ENCODE measurements around the gene PCDHAC2.

Gene PCDHAC2

DNA sequence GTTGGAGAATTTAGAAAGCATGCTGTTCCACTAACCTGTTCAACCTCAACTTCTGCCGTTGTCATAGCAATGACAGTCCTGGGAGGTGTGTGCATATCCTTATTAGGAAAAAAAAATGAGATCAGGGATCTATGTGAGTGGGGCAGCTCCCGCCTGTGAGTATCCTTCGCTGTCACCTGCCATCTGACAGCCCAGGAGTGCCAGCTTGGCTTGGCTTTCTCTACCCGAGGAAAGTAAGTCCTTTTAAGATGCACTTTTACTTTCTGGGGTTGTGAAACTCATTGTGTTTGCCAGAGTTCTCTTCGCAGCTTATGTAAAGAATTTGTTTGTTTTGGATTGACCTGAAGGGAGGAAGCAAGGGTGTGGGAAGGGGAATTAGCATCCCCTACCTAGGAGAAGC, 21.8 kb downstream of the PCDHAC2 start:
- no peak for DNase-seq

DNA sequence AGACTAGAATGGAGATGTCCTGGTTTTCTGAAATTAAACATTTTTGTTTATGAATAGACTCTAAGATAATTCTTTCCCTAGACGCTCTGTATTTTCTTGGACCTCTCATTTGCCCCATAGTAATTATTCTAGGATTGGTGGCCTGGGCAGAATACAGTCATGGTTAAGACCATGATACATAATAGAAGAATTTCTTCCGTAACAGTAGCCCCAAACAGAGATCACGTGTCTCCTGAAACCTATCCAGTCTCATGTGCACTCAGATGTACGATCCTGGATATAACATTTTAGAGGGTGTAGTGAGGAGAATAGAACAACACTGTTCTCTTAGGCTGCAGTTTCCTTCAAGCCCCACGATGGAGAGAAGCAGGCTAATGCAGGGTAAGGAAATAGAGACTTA, 22.3 kb downstream of the PCDHAC2 start:
- no peak for DNase-seq

DNA sequence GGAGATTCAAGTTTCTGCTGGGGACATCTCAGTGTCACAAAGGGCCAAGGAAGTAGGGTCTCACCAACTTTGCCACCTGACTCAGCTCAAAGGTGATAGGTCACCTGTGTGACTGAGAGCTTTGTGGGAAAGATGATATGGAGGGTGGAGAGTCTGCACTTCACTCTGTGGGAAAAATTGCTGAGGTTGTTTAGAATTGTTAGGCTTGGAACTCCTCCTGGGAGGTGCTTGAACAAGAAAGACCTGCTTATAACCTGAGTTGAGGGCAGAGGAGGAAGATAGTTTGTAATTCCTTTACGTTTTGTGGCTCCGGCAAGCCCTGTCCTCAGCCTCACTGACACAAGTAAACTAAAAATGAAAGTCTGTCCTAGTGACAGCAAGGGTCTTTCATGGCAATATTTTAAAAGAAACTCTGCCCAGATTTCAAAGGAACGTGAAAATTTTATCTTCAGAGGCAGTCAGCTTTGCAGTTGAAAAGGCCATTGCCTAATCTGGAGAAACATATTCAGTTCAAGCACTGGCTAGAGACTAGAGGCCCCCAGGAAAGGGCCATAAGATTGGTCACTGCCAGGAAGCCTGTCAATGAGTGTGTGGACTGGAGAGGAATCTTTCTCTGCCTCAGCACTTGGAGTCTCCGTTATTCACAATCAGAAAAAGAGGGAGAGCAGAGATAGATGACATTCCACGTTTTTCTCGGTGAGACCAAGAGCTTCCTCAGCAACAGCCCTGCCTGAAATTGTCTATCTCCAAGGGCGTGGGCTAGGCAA, 23.2 kb downstream of the PCDHAC2 start:
- DNase-seq = no peak

DNA sequence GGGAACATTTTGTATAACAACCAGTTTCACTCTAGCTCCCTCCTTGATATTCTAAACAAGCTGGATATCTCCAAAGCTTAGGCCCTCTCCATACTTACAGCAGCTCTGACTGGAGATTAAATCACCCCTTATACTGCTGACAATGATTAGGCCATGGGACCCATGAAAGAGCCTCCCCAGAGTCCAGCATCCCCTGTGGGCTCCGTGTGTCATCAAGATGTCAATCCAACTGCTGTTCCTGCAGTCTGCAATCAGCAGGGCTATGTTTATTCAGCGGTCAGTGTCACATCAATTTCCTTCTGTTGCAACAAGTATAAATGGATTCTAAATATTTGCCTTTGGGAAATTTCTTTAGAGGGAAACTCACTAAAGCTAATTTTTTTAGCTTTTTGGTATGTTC, 26.6 kb downstream of the PCDHAC2 start:
- no peak for DNase-seq

DNA sequence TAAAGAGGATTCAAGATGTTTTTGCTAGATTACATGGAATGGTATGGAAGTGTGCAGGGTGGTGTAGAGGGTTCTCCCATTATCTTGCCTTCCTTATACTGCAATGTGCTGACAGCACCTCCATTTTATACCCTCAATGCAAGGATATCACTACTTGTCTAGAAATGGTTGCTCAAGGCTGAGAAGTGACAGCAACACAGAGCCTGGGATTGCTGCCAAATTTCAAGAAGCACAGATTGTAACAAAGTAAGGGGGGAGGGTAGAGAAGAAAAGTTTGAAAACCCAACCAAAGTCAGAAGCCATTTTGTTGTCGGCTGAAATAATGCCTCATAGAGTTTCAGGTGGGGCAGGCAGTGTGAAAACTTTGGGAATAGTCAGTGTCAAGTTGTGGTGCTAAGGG, 29.8 kb downstream of the PCDHAC2 start:
- no peak for DNase-seq

DNA sequence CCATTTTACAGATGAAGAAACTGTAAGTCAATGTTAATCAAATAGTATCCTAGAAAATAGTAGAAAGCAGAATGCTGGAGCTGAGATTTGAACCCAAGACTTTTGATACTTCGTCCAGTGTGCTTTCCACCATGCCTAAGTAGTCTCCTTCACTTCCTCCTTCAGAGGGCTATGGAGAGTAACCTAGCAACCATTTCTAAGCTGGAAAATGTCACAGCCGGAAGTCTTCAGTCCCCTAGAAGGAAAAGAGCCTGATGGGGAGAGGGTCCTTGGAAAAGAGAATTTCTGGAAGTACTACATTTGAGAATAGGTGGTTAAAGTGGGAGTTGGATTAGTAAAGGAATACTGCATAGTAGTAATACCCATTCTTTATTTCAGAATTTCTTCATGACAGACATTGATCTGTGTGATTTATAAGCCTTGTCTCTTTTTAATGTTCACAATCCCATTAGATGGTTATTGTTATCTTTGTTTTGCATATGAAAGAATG, 32.7 kb downstream of the PCDHAC2 start:
- no peak for DNase-seq

DNA sequence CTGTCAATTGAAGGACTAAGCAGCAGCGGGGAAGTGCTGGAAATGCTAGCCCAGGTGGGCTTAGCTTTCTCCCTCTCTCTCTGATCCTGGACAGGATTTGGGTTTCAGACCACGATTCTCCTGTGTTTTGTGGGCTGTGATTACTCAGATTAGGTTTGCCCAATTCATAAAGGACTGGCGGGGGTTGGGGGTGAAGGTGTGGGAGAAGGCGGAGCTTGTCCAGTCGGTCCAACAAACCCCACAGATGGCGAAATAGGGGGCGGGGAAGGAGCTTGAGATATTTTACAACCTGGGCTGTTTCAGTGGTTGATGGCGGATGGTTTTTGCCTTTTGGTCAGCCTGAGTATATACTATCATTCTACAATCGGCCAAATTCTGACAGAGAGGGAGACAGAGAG, 35.2 kb downstream of the PCDHAC2 start:
- DNase-seq = no peak

DNA sequence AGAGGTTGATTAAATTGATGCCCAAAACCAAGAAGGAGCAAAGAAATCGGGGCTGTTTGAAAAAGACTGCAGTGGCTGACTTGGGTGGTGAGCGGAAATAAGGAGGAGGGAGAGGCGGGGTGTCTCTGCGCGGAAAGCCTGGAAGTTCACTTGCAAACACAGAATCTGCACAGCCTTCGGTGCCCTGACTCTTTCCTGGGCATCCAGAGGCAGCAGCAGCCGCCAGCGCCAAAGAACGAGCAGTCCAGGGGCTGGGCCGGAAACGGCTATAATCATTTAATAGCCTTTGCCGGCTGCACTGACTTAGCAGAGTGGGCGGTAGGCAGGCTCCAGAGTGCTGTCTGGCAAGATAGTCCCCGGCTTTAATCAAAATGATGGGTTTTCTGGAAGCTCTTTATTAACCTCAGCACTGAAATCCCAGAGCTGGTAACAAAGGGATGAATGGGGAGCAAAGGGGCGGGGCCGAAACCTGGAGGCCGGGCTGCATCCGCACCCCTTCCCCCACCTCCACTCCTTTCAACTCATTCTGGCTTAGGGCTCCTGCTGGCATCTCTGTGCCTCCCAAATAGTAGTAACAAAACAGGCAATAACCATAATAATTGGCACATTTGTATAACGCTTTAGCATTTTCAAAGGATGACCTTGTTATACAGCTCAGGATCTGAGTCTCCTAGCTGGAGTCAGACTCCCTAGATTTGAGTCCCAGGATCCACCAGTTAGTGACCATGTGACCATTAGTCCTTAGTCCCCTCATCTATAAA, 35.7 kb downstream of the PCDHAC2 start:
- peak; percentile 11 for DNase-seq

DNA sequence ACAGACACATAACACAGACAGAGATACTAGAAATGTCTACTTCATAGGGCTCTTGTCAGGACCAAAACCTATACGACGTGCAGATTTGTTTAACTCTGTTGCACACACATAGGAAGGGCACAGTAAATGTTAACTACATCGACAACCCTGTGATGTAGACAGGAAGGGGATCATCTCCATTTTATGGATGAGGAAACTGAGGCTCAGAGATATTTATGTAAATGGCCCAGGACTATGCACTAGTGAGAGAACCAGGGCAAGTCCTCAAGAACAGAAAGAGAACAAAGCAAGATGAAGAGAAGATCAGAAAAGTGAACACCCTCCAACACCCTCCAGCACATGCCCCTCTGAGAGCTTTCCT, 36.3 kb downstream of the PCDHAC2 start:
- no peak for DNase-seq

DNA sequence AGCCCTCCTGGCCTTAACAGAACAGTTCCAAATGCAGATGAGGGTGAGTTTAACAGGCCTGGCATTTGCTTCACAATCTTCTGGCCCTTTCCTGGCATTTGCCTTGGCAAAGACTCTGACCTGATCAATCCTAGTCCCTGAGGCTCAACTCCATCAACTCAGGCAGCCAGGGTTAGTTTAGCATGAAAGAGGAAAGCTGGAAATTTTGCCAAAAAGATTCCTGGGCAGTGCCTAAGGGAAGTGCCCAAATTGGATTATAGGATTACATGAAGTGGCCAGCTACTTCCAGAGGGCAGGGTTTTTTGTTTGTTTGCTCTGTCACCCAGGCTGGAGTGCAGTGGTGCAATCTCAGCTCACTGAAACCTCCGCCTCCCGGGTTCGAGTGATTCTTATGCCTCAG, 36.8 kb downstream of the PCDHAC2 start:
- DNase-seq = no peak

DNA sequence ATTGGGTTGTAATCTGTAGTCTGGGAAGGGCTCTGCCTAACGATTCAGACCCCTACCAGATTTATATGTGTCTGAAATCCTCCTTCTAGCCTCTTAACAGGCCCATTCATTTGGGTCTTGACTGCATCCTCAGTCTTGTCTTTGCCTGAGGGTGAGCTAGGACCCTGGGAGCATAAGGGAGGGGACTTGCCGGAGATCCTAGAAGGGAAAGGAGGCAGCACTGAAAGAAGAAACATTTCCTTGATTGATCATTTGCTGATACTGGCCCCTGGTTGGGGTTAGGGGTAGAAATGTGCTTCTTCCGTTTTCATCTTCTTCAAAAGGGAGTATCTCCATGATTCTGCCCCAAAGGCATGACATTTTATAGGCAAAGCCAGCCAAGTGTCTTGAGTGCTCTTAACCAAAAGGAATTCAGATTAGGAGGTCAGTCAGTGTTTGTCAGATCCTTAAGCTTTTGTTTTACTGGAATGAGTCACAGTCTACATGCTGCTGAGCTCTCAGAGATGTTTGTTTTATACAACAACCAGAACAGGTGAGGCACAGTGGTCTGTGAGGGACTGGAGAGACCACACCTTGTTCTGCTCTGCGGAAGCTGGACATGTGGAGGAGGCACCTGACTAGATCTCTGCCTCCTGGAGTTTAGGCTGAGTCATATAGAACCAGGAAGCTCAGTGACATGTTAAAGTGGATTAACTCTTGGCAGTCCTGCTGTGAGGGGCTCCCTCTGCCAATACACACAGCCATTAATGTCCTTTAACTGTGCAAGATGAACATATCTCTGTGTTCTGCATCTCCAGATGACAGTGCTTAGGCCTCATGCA, 37.7 kb downstream of the PCDHAC2 start:
- no peak for DNase-seq

DNA sequence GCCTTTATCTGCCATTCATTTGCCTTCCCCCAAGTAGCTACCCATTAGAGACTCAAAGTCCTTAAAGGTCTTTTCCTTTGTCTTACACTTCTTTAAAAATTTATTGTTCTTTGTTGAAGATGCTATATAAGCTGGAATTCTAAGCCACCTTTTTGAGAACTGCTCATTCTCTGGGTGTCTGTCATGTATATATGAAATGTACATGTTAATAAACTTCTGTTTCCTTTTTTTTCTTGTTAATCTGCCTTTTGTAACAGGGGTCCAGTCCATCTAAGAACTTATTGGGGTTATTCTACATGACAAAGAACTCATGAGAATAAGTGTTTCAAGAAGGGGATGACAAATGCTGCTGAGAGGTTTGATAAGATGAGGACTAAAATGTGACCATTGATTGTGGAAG, 41.5 kb downstream of the PCDHAC2 start:
- no peak for DNase-seq

DNA sequence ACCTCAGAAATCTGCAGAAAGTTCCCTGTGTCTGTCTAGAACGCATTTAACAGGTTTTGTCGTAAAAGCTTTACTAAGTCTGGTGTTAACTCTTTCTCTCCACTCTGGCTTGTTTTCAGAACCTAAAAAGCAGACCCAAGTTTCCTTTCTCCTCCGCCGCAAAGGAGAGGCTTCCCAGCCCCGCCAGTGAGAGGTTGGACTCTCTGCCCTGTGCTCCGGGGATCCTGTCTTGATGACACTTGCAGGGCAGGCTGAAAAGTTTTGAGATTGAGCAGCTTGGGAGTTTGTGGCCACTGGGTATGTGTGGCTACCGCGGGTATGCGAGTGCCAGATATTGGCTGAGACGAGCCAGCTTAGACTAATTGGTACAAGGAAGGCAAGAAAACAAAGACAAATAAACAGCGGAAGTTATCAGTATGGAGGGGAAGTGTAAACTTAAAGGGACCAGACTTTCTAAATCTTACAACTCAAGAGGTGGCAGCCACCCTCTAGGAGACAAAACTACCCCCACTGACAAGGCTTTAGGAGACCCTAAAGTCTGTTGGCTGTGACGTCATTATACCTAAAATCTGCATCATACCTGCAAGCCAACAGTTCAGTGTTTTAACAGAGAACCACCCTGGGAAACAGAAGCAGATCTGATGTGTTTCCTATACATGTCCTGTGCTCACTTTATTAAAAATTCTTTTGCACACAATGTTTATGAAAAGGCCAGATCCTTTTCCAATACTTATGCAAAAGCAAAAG, 43.9 kb downstream of the PCDHAC2 start:
- no peak for DNase-seq

DNA sequence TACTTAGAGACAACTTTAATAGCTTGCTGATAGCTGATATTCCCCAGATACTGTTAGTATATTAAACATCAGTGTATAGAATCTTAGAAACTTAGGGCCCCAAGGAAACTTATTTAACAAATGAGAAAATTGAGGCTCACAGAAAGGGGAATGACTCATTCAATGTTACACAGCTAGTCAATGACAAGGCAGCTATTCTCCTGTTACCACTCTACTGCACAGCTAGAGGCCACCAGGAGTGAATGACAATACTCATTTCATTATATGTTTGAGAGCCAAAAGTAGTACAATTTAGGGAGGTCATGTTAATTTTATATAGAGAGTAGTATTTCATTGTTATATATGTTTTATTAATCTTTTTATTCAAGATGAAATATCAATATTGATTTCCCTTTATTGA, 51.7 kb downstream of the PCDHAC2 start:
- DNase-seq = no peak

Measured in EL (cell line).